ENCODE data around the gene TBL1X. TPM values are rescaled to one million over a fixed set of nuclear protein-coding genes. Genes with fewer than 3 reads are reported as not detected.

Gene TBL1X
- total RNA-seq, 1 experiment from 2014 or later = 15.0 TPM

DNA sequence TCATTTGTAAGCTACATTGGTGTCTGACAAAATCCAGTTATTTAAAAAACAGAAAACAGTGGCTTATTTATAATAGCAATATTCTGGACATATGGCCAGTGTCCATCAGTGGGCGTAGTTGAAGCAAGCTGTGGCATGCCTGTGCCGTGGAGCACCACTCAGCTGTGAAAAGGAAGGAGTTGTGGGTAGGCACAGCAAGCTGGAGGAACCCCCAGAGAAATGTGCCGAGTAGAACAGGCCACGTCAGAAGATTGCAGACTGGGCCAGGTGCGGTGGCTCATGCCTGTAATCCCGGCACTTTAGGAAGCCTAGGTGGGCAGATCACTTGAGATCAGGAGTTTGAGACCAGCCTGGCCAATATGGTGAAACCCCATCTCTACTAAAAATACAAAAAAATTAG is 198.4 kb downstream of the TBL1X start:
- BruUV-seq (replicated peaks) = no TSS peak
- Mint-ChIP-seq H3K27ac (ENCODE audit: low read depth, unreplicated experiment) (no peak overlapping the region), H3K4me3 (ENCODE audit: unreplicated experiment) (no peak overlapping the region), H3K4me1 (ENCODE audit: insufficient read depth, unreplicated experiment) (no peaks in the 10 kb centered on the region), H3K27me3 (ENCODE audit: insufficient read depth, unreplicated experiment) (no peaks in the 10 kb centered on the region), H3K9me3 (ENCODE audit: unreplicated experiment) (no peaks in the 10 kb centered on the region), H3K36me3 (ENCODE audit: insufficient read depth, unreplicated experiment) (no peaks in the 10 kb centered on the region)
- no peak for TF ChIP-seq CTCF (IDR thresholded peaks at IDR 0.05; ENCODE audit: unreplicated experiment)
- ChIA-PET POLR2A (no interaction called here), CTCF (no interaction called here)
- intact Hi-C loops (cut with micrococcal nuclease) = no loop called here
- no peak for DNase-seq (ENCODE audit: unreplicated experiment)

- Mint-ChIP-seq H3K4me1 (ENCODE audit: insufficient read depth, unreplicated experiment) (no peaks in the 10 kb centered on the region), H3K27ac (ENCODE audit: low read depth, unreplicated experiment) (no peak overlapping the region), H3K36me3 (ENCODE audit: insufficient read depth, unreplicated experiment) (no peaks in the 10 kb centered on the region), H3K27me3 (ENCODE audit: insufficient read depth, unreplicated experiment) (no peaks in the 10 kb centered on the region), H3K9me3 (ENCODE audit: unreplicated experiment) (no peaks in the 10 kb centered on the region), H3K4me3 (ENCODE audit: unreplicated experiment) (no peak overlapping the region)
- intact Hi-C loops (cut with micrococcal nuclease) = no loop called here
- DNase-seq (ENCODE audit: unreplicated experiment) = no peak
- TF ChIP-seq CTCF (IDR thresholded peaks at IDR 0.05; ENCODE audit: unreplicated experiment) = no peak
- no TSS peak for BruUV-seq (replicated peaks)
- CTCF ChIA-PET = no interaction called here
- POLR2A ChIA-PET = no interaction called here
Measured at GRCh38 chrX:9664224-9664623, 199.4 kb downstream of the TBL1X start.

DNA sequence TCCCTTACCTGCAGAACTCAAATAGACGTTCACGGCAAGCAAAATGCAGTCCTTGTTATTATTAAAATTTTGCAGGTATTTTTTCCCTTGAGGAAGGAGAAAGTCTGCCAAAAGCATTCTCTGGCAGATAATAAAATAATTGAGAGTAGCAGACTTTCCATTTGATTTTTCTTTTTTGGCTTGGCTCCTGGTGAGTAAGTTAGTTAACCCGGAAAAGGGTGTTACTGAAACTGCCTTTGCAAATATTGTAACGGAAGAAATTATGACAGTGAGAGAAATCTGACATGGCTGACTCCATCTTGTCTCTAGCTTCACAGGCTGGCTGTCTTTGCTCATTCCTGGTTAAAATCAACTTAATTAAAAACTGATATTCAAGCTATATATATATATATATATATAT is 200.3 kb downstream of the TBL1X start:
- intact Hi-C loops (cut with micrococcal nuclease) = no loop called here
- ChIA-PET POLR2A (no interaction called here), CTCF (interaction anchor here (0.6 kb wide), 1 partner anchor 12 kb away, joined by 3 read pairs; no protein-coding TSS in a partner anchor)
- Mint-ChIP-seq H3K4me1 (ENCODE audit: insufficient read depth, unreplicated experiment) (no peaks in the 10 kb centered on the region), H3K27ac (ENCODE audit: low read depth, unreplicated experiment) (no peak overlapping the region), H3K36me3 (ENCODE audit: insufficient read depth, unreplicated experiment) (no peaks in the 10 kb centered on the region), H3K27me3 (ENCODE audit: insufficient read depth, unreplicated experiment) (no peaks in the 10 kb centered on the region), H3K9me3 (ENCODE audit: unreplicated experiment) (no peaks in the 10 kb centered on the region), H3K4me3 (ENCODE audit: unreplicated experiment) (no peak overlapping the region)
- TF ChIP-seq CTCF (IDR thresholded peaks at IDR 0.05; ENCODE audit: unreplicated experiment) = no peak
- BruUV-seq (replicated peaks) = no TSS peak
- DNase-seq (ENCODE audit: unreplicated experiment) = no peak

GRCh38 chrX:9668537-9668936 is 203.7 kb downstream of the TBL1X start:
- intact Hi-C loops (cut with micrococcal nuclease) = no loop called here
- CTCF ChIA-PET = no interaction called here
- Mint-ChIP-seq H3K36me3 (ENCODE audit: insufficient read depth, unreplicated experiment) (no peaks in the 10 kb centered on the region), H3K9me3 (ENCODE audit: unreplicated experiment) (no peaks in the 10 kb centered on the region), H3K27ac (ENCODE audit: low read depth, unreplicated experiment) (no peak overlapping the region), H3K4me1 (ENCODE audit: insufficient read depth, unreplicated experiment) (no peaks in the 10 kb centered on the region), H3K4me3 (ENCODE audit: unreplicated experiment) (no peak overlapping the region), H3K27me3 (ENCODE audit: insufficient read depth, unreplicated experiment) (no peaks in the 10 kb centered on the region)
- POLR2A ChIA-PET = no interaction called here
- BruUV-seq (replicated peaks) = no TSS peak
- DNase-seq (ENCODE audit: unreplicated experiment) = no peak
- no peak for TF ChIP-seq CTCF (IDR thresholded peaks at IDR 0.05; ENCODE audit: unreplicated experiment)
